ENCODE measurements around the gene ZNF236. TPM values are rescaled to one million over a fixed set of nuclear protein-coding genes. Genes with fewer than 3 reads are reported as not detected.

The ZNF236 gene
- total RNA-seq, 1 experiment from 2014 or later, result 14.9 TPM

GRCh38 chr18:76972846-76973519 is 150.6 kb downstream of the ZNF236 start:
- no peaks in the 10 kb centered on the region for H3K27me3 Mint-ChIP-seq (ENCODE audit: insufficient read depth, unreplicated experiment)
- no peaks in the 10 kb centered on the region for H3K4me1 Mint-ChIP-seq (ENCODE audit: low read depth, unreplicated experiment)
- ChIA-PET POLR2A (no interaction called here), CTCF (no interaction called here)
- no peaks in the 10 kb centered on the region for H3K27me3 ChIP-seq (replicated peaks; ENCODE audit: control insufficient read depth, insufficient read depth, low read length)
- H3K36me3 Mint-ChIP-seq (ENCODE audit: insufficient read depth, unreplicated experiment), result no peaks in the 10 kb centered on the region
- no peak overlapping the region for H3K4me3 ChIP-seq (ENCODE audit: low read depth, low read length)
- H3K4me3 Mint-ChIP-seq (ENCODE audit: unreplicated experiment), result no peak overlapping the region
- H3K9me3 ChIP-seq, result no peaks in the 10 kb centered on the region
- DNase-seq, result no peak
- no TSS peak for BruUV-seq (replicated peaks)
- H3K27ac Mint-ChIP-seq (ENCODE audit: unreplicated experiment), result no peak overlapping the region
- intact Hi-C loops (cut with micrococcal nuclease; ENCODE audit: unreplicated experiment), result no loop called here
- H3K9me3 Mint-ChIP-seq (ENCODE audit: unreplicated experiment), result no peaks in the 10 kb centered on the region
- H3K36me3 ChIP-seq (ENCODE audit: control insufficient read depth, insufficient read depth, low read length), result no peaks in the 10 kb centered on the region
- no peaks in the 10 kb centered on the region for H3K4me1 ChIP-seq
- TF ChIP-seq, protein P1, sequence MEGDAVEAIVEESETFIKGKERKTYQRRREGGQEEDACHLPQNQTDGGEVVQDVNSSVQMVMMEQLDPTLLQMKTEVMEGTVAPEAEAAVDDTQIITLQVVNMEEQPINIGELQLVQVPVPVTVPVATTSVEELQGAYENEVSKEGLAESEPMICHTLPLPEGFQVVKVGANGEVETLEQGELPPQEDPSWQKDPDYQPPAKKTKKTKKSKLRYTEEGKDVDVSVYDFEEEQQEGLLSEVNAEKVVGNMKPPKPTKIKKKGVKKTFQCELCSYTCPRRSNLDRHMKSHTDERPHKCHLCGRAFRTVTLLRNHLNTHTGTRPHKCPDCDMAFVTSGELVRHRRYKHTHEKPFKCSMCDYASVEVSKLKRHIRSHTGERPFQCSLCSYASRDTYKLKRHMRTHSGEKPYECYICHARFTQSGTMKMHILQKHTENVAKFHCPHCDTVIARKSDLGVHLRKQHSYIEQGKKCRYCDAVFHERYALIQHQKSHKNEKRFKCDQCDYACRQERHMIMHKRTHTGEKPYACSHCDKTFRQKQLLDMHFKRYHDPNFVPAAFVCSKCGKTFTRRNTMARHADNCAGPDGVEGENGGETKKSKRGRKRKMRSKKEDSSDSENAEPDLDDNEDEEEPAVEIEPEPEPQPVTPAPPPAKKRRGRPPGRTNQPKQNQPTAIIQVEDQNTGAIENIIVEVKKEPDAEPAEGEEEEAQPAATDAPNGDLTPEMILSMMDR (IDR thresholded peaks at IDR 0.05; ENCODE audit: insufficient read depth in 1 of 2, low read depth in 1 of 2, low read length in 1 of 2, severe bottlenecking in 1 of 2, unreplicated experiment in 1 of 2), result no peak

DNA sequence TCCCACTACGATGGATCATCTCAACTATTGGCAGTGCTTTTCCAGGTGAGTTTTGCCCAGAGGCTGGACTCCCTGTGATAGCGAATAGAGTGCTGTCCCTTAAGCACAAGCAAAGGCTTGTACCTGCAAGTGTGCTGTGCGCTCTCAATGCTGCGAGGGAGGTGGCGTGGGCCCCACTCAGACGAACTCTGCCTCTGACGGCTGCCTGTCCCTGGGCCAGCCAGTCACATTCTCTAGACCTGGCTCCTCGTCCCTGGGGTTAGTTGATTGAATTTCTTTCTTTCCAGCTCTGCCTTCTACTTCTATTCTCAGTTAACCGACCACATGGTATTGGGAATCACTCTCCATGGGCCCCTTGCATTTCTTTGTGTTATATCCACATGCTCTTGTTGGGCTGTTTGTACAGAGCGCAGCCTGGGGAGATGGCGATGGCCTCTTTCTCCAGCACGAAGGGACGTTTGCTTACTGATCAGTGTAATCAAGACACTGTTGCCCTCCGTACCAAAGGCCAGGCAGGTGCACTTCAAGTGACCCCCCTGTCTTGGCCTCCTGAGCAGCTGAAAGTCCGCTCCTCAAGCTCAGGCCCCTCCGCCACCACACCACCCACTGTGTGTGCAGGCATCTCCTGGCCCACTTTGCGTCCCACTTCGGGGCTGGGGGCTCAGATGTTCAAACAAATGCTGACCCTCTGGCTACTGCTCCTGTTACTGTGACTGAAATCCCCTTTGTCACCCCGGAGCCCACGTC is 151.3 kb downstream of the ZNF236 start:
- Mint-ChIP-seq H3K36me3 (ENCODE audit: insufficient read depth, unreplicated experiment) (peaks cover 2% of the 10 kb centered on the region), H3K4me1 (ENCODE audit: low read depth, unreplicated experiment) (no peaks in the 10 kb centered on the region), H3K4me3 (ENCODE audit: unreplicated experiment) (no peak overlapping the region), H3K27me3 (ENCODE audit: insufficient read depth, unreplicated experiment) (no peaks in the 10 kb centered on the region), H3K9me3 (ENCODE audit: unreplicated experiment) (no peaks in the 10 kb centered on the region), H3K27ac (ENCODE audit: unreplicated experiment) (no peak overlapping the region)
- BruUV-seq (replicated peaks), result no TSS peak
- H3K36me3 ChIP-seq (ENCODE audit: control insufficient read depth, insufficient read depth, low read length), result no peaks in the 10 kb centered on the region
- no peak overlapping the region for H3K4me3 ChIP-seq (ENCODE audit: low read depth, low read length)
- ChIA-PET CTCF (no interaction called here), POLR2A (no interaction called here)
- H3K4me1 ChIP-seq, result no peaks in the 10 kb centered on the region
- H3K27me3 ChIP-seq (replicated peaks; ENCODE audit: control insufficient read depth, insufficient read depth, low read length), result no peaks in the 10 kb centered on the region
- TF ChIP-seq, protein P1 (IDR thresholded peaks at IDR 0.05; ENCODE audit: insufficient read depth in 1 of 2, low read depth in 1 of 2, low read length in 1 of 2, severe bottlenecking in 1 of 2, unreplicated experiment in 1 of 2), result no peak
- H3K9me3 ChIP-seq, result no peaks in the 10 kb centered on the region
- no peak for DNase-seq
- intact Hi-C loops (cut with micrococcal nuclease; ENCODE audit: unreplicated experiment), result no loop called here

DNA sequence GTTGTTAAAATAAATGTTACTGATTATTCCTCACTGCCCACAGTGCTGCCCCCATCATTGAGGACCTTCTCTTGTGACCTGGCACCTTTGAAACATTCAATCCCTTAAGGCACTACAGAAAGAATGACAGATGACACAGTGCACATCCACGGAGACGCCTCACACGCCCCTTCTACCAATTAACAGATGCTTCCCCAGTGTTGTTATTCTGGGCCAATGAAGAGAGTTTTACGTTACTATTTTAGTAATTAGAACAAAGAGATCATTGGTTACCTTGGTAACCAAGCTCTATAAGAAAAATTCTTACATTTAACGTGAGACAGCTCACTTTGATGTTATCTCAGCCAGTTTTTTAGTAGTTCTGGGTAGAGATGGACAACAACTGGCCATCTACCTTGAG is 152.0 kb downstream of the ZNF236 start:
- no peaks in the 10 kb centered on the region for H3K36me3 ChIP-seq (ENCODE audit: control insufficient read depth, insufficient read depth, low read length)
- H3K9me3 Mint-ChIP-seq (ENCODE audit: unreplicated experiment), result no peaks in the 10 kb centered on the region
- BruUV-seq (replicated peaks), result no TSS peak
- no peaks in the 10 kb centered on the region for H3K9me3 ChIP-seq
- no peaks in the 10 kb centered on the region for H3K27me3 Mint-ChIP-seq (ENCODE audit: insufficient read depth, unreplicated experiment)
- DNase-seq, result no peak
- H3K4me1 Mint-ChIP-seq (ENCODE audit: low read depth, unreplicated experiment), result no peaks in the 10 kb centered on the region
- H3K4me1 ChIP-seq, result no peaks in the 10 kb centered on the region
- no peaks in the 10 kb centered on the region for H3K27me3 ChIP-seq (replicated peaks; ENCODE audit: control insufficient read depth, insufficient read depth, low read length)
- intact Hi-C loops (cut with micrococcal nuclease; ENCODE audit: unreplicated experiment), result no loop called here
- no peak overlapping the region for H3K4me3 Mint-ChIP-seq (ENCODE audit: unreplicated experiment)
- peaks cover 6% of the 10 kb centered on the region for H3K36me3 Mint-ChIP-seq (ENCODE audit: insufficient read depth, unreplicated experiment)
- TF ChIP-seq, protein P1 (IDR thresholded peaks at IDR 0.05; ENCODE audit: insufficient read depth in 1 of 2, low read depth in 1 of 2, low read length in 1 of 2, severe bottlenecking in 1 of 2, unreplicated experiment in 1 of 2), result no peak
- CTCF ChIA-PET, result no interaction called here
- H3K4me3 ChIP-seq (ENCODE audit: low read depth, low read length), result no peak overlapping the region
- POLR2A ChIA-PET, result no interaction called here
- H3K27ac Mint-ChIP-seq (ENCODE audit: unreplicated experiment), result no peak overlapping the region
